GM18507 (cell line): ENCODE results near the gene ARL10.
A peak's percentile ranks its signal among the peaks of the same experiment; 100 is the strongest.

Source experiments
- DNase-seq: peaks from one replicate; pipeline ENCODE4 v3.0.0; 2011; ENCODE audit warnings: low read depth; ENCODE audit not compliant: insufficient read length; ENCODE audit errors: extremely low spot score
- FAIRE-seq: peaks from 2 replicates; lab custom pipeline; 2011; peaks lifted over from hg19 to GRCh38; lab: Jason Lieb, UNC

ARL10 gene

GRCh38 chr5:176386491-176386890, 21.2 kb downstream of the ARL10 start:
- FAIRE-seq, result no peak
- no peak for DNase-seq

GRCh38 chr5:176387384-176387925, 22.2 kb downstream of the ARL10 start:
- FAIRE-seq (no peak), DNase-seq (no peak)

GRCh38 chr5:176388003-176388443, 22.7 kb downstream of the ARL10 start:
- FAIRE-seq (no peak), DNase-seq (no peak)

- DNase-seq (peak; percentile 93), FAIRE-seq (peak; percentile 99)
Observed at GRCh38 chr5:176388444-176389134, 23.3 kb downstream of the ARL10 start, which contains the start of the genes HIGD2A and NOP16. Gene HIGD2A (plus strand): TSS chr5:176388751. CDS start chr5:176388820, 69 bp downstream. Gene NOP16 (minus strand): TSS chr5:176388598. CDS start chr5:176388539, 59 bp downstream.

- FAIRE-seq (peak; percentile 52), DNase-seq (no peak)
Observed at GRCh38 chr5:176389135-176390123, 24.1 kb downstream of the ARL10 start.

- DNase-seq (no peak), FAIRE-seq (no peak)
Observed at GRCh38 chr5:176391479-176391878, 26.2 kb downstream of the ARL10 start.

GRCh38 chr5:176391999-176392398, 26.7 kb downstream of the ARL10 start:
- FAIRE-seq (no peak), DNase-seq (no peak)

GRCh38 chr5:176392526-176392925, 27.2 kb downstream of the ARL10 start:
- DNase-seq (no peak), FAIRE-seq (no peak)

- FAIRE-seq (no peak), DNase-seq (no peak)
Observed at GRCh38 chr5:176394096-176394495, 28.8 kb downstream of the ARL10 start.

- no peak for FAIRE-seq
Observed at GRCh38 chr5:176394881-176395675, 29.8 kb downstream of the ARL10 start.

GRCh38 chr5:176396330-176396729, 31.0 kb downstream of the ARL10 start:
- DNase-seq (no peak), FAIRE-seq (no peak)

More at GRCh38 chr5:176394881-176395675, 29.8 kb downstream of the ARL10 start:
- no peak for DNase-seq

- FAIRE-seq (no peak), DNase-seq (no peak)
Observed at GRCh38 chr5:176397736-176398420, 32.6 kb downstream of the ARL10 start.

- DNase-seq, result no peak
Observed at GRCh38 chr5:176400382-176401156, 35.3 kb downstream of the ARL10 start.

GRCh38 chr5:176401281-176402205, 36.3 kb downstream of the ARL10 start:
- no peak for FAIRE-seq
- DNase-seq, result no peak

More at GRCh38 chr5:176400382-176401156, 35.3 kb downstream of the ARL10 start:
- no peak for FAIRE-seq

GRCh38 chr5:176405656-176406435, 40.6 kb downstream of the ARL10 start:
- DNase-seq (no peak), FAIRE-seq (no peak)

GRCh38 chr5:176406436-176407052, 41.3 kb downstream of the ARL10 start:
- DNase-seq, result no peak
- FAIRE-seq, result no peak
